Activated naive CD8-positive, alpha-beta T cell treated with anti-CD3 and anti-CD28 coated beads, Interleukin-2, amount 10 ng/mL, durations not matched to agents 7 days and 5 days (primary cell): Measurements from ENCODE around the gene FYCO1. TPM values are rescaled to one million over a fixed set of nuclear protein-coding genes. Genes with fewer than 3 reads are reported as not detected.

Experiments
- ATAC-seq: fragments of 150-1000 bp; cut with Tn5 transposase; one replicate; pipeline ENCODE4 v1.10.0; 2021; ENCODE audit warnings: low read depth, moderate library complexity
- POLR2A ChIA-PET: fragments of 350-600 bp; sonication (Branson Sonifier 250); formaldehyde crosslinking; loops from one replicate; lab custom pipeline; 2021; ENCODE audit warnings: antibody characterized with exemption; lab: Charles Lee
- DNase-seq: peaks from one replicate; pipeline ENCODE4 v3.0.0; 2021
- H3K27ac Mint-ChIP-seq: one replicate; pipeline ENCODE4 v1.8.0; 2022; ENCODE audit warnings: mild to moderate bottlenecking, mixed read lengths
- H3K27me3 Mint-ChIP-seq: one replicate; pipeline ENCODE4 v1.8.0; 2022; ENCODE audit warnings: mild to moderate bottlenecking, moderate library complexity, mixed read lengths
- H3K36me3 Mint-ChIP-seq: one replicate; pipeline ENCODE4 v1.8.0; 2021; ENCODE audit warnings: mild to moderate bottlenecking, mixed read lengths
- H3K4me1 Mint-ChIP-seq: one replicate; pipeline ENCODE4 v1.8.0; 2021; ENCODE audit warnings: mixed read lengths
- H3K4me3 Mint-ChIP-seq: one replicate; pipeline ENCODE4 v1.8.0; 2022; ENCODE audit warnings: mild to moderate bottlenecking, moderate library complexity, mixed read lengths
- H3K9me3 Mint-ChIP-seq: one replicate; pipeline ENCODE4 v1.8.0; 2021; ENCODE audit warnings: mixed read lengths
- total RNA-seq, 2 experiments: library from RNA; stranded (reverse); gene quantifications; one replicate each; pipeline ENCODE4 v1.2.3, GENCODE V29; 2021

Gene FYCO1
- total RNA-seq, 2 experiments from 2014 or later = 37.9 to 39.1 TPM

GRCh38 chr3:45975686-45976085, 19.9 kb downstream of the FYCO1 start:
- H3K4me3 Mint-ChIP-seq = peak overlapping the region; percentile 60

GRCh38 chr3:45974686-45975085, 20.9 kb downstream of the FYCO1 start:
- DNase-seq (no peak), ATAC-seq (no peak)
- no peak overlapping the region for H3K4me3 Mint-ChIP-seq
- peaks cover 83% of the 10 kb centered on the region for H3K4me1 Mint-ChIP-seq
- POLR2A ChIA-PET = interaction anchor here (1.0 to 12.9 kb wide), 2 partner anchors 9 to 19 kb away, joined by 4 to 85 read pairs; partner anchors contain the start of gene FYCO1
- H3K27ac Mint-ChIP-seq = peak overlapping the region; percentile 75
- no peaks in the 10 kb centered on the region for H3K27me3 Mint-ChIP-seq
- H3K36me3 Mint-ChIP-seq = peaks cover 69% of the 10 kb centered on the region
- H3K9me3 Mint-ChIP-seq = no peaks in the 10 kb centered on the region

More at GRCh38 chr3:45975686-45976085, 19.9 kb downstream of the FYCO1 start:
- POLR2A ChIA-PET = interaction anchor here (0.8 to 12.9 kb wide), 6 partner anchors 9 to 37 kb away, joined by 4 to 85 read pairs (median 10); partner anchors contain the start of genes CXCR6 and FYCO1
- no peaks in the 10 kb centered on the region for H3K27me3 Mint-ChIP-seq
- peaks cover 69% of the 10 kb centered on the region for H3K36me3 Mint-ChIP-seq
- H3K9me3 Mint-ChIP-seq = no peaks in the 10 kb centered on the region
- H3K27ac Mint-ChIP-seq = peak overlapping the region; percentile 88
- no peak for ATAC-seq
- DNase-seq = no peak
- peaks cover 83% of the 10 kb centered on the region for H3K4me1 Mint-ChIP-seq

GRCh38 chr3:45972534-45973402, 22.9 kb downstream of the FYCO1 start:
- H3K36me3 Mint-ChIP-seq = peaks cover 71% of the 10 kb centered on the region
- ATAC-seq (peak; percentile 41), DNase-seq (no peak)
- peak overlapping the region; percentile 83 for H3K27ac Mint-ChIP-seq
- POLR2A ChIA-PET = interaction anchor here (1.1 to 12.9 kb wide), 5 partner anchors 11 to 30 kb away, joined by 3 to 85 read pairs (median 3); partner anchors contain the start of genes CXCR6 and FYCO1
- no peaks in the 10 kb centered on the region for H3K9me3 Mint-ChIP-seq
- H3K27me3 Mint-ChIP-seq = no peaks in the 10 kb centered on the region
- peak overlapping the region; percentile 55 for H3K4me3 Mint-ChIP-seq
- peaks cover 71% of the 10 kb centered on the region for H3K4me1 Mint-ChIP-seq

- Mint-ChIP-seq H3K4me3 (no peak overlapping the region), H3K27me3 (no peaks in the 10 kb centered on the region), H3K9me3 (no peaks in the 10 kb centered on the region), H3K4me1 (peaks cover 63% of the 10 kb centered on the region), H3K36me3 (peaks cover 64% of the 10 kb centered on the region), H3K27ac (no peak overlapping the region)
- POLR2A ChIA-PET = no interaction called here
- no peak for ATAC-seq
- no peak for DNase-seq
Observed at GRCh38 chr3:45969953-45970352, 25.7 kb downstream of the FYCO1 start.

- peaks cover 66% of the 10 kb centered on the region for H3K4me1 Mint-ChIP-seq
- ATAC-seq = no peak
- DNase-seq = no peak
- H3K9me3 Mint-ChIP-seq = no peaks in the 10 kb centered on the region
- peaks cover 63% of the 10 kb centered on the region for H3K36me3 Mint-ChIP-seq
- H3K27ac Mint-ChIP-seq = no peak overlapping the region
- H3K27me3 Mint-ChIP-seq = no peaks in the 10 kb centered on the region
- POLR2A ChIA-PET = interaction anchor here (1.0 kb wide), 1 partner anchor 107 kb away, joined by 6 read pairs; no protein-coding TSS in a partner anchor
- no peak overlapping the region for H3K4me3 Mint-ChIP-seq
Observed at GRCh38 chr3:45969116-45969515, 26.5 kb downstream of the FYCO1 start.

GRCh38 chr3:45968706-45969105, 26.9 kb downstream of the FYCO1 start:
- no peak overlapping the region for H3K27ac Mint-ChIP-seq
- no peak for ATAC-seq

GRCh38 chr3:45968149-45968548, 27.5 kb downstream of the FYCO1 start:
- no peak overlapping the region for H3K27ac Mint-ChIP-seq

More at GRCh38 chr3:45968706-45969105, 26.9 kb downstream of the FYCO1 start:
- peaks cover 65% of the 10 kb centered on the region for H3K36me3 Mint-ChIP-seq
- peaks cover 70% of the 10 kb centered on the region for H3K4me1 Mint-ChIP-seq
- H3K4me3 Mint-ChIP-seq = no peak overlapping the region
- no peaks in the 10 kb centered on the region for H3K27me3 Mint-ChIP-seq
- no peaks in the 10 kb centered on the region for H3K9me3 Mint-ChIP-seq
- no peak for DNase-seq
- POLR2A ChIA-PET = interaction anchor here (1.0 to 5.1 kb wide), 3 partner anchors 17 to 108 kb away, joined by 6 to 44 read pairs (median 15); partner anchors contain the start of gene FYCO1

GRCh38 chr3:45967724-45968123, 27.9 kb downstream of the FYCO1 start:
- ATAC-seq (no peak), DNase-seq (no peak)
- Mint-ChIP-seq H3K9me3 (no peaks in the 10 kb centered on the region), H3K27ac (peak overlapping the region; percentile 70), H3K4me3 (no peak overlapping the region), H3K27me3 (no peaks in the 10 kb centered on the region), H3K4me1 (peaks cover 70% of the 10 kb centered on the region), H3K36me3 (peaks cover 70% of the 10 kb centered on the region)
- POLR2A ChIA-PET = interaction anchor here (2.9 to 5.1 kb wide), 3 partner anchors 9 to 27 kb away, joined by 15 to 44 read pairs (median 22); partner anchors contain the start of gene FYCO1

More at GRCh38 chr3:45968149-45968548, 27.5 kb downstream of the FYCO1 start:
- DNase-seq = no peak
- Mint-ChIP-seq H3K9me3 (no peaks in the 10 kb centered on the region), H3K4me1 (peaks cover 70% of the 10 kb centered on the region), H3K27me3 (no peaks in the 10 kb centered on the region), H3K36me3 (peaks cover 66% of the 10 kb centered on the region), H3K4me3 (no peak overlapping the region)
- no peak for ATAC-seq
- POLR2A ChIA-PET = interaction anchor here (2.9 to 5.1 kb wide), 2 partner anchors 17 to 27 kb away, joined by 15 to 44 read pairs; partner anchors contain the start of gene FYCO1

- Mint-ChIP-seq H3K9me3 (no peaks in the 10 kb centered on the region), H3K27ac (peak overlapping the region; percentile 70), H3K4me1 (peaks cover 71% of the 10 kb centered on the region), H3K36me3 (peaks cover 74% of the 10 kb centered on the region), H3K27me3 (no peaks in the 10 kb centered on the region), H3K4me3 (no peak overlapping the region)
- POLR2A ChIA-PET = interaction anchor here (0.7 to 5.1 kb wide), 5 partner anchors 10 to 28 kb away, joined by 3 to 44 read pairs (median 15); partner anchors contain the start of gene FYCO1
- DNase-seq (no peak), ATAC-seq (no peak)
Observed at GRCh38 chr3:45966950-45967640, 28.5 kb downstream of the FYCO1 start.

GRCh38 chr3:45966371-45966791, 29.2 kb downstream of the FYCO1 start:
- Mint-ChIP-seq H3K27ac (peak overlapping the region; percentile 71), H3K9me3 (no peaks in the 10 kb centered on the region), H3K4me1 (peaks cover 71% of the 10 kb centered on the region), H3K36me3 (peaks cover 74% of the 10 kb centered on the region), H3K4me3 (peak overlapping the region; percentile 39), H3K27me3 (no peaks in the 10 kb centered on the region)
- POLR2A ChIA-PET = interaction anchor here (0.6 to 5.1 kb wide), 8 partner anchors 8 to 37 kb away, joined by 3 to 44 read pairs (median 6); partner anchors contain the start of genes CXCR6 and FYCO1
- ATAC-seq = no peak
- no peak for DNase-seq

GRCh38 chr3:45965653-45966052, 30.0 kb downstream of the FYCO1 start:
- Mint-ChIP-seq H3K36me3 (peaks cover 77% of the 10 kb centered on the region), H3K4me1 (peaks cover 66% of the 10 kb centered on the region), H3K27ac (peak overlapping the region; percentile 71), H3K4me3 (peak overlapping the region; percentile 42), H3K27me3 (no peaks in the 10 kb centered on the region), H3K9me3 (no peaks in the 10 kb centered on the region)
- ATAC-seq (peak; percentile 45), DNase-seq (peak; percentile 41)
- POLR2A ChIA-PET = interaction anchor here (0.7 to 5.1 kb wide), 8 partner anchors 9 to 30 kb away, joined by 3 to 44 read pairs (median 6); partner anchors contain the start of genes CXCR6 and FYCO1

- no peak for ATAC-seq
- H3K9me3 Mint-ChIP-seq = no peaks in the 10 kb centered on the region
- DNase-seq = no peak
- H3K4me3 Mint-ChIP-seq = peak overlapping the region; percentile 42
- no peaks in the 10 kb centered on the region for H3K27me3 Mint-ChIP-seq
- peaks cover 76% of the 10 kb centered on the region for H3K36me3 Mint-ChIP-seq
- peaks cover 63% of the 10 kb centered on the region for H3K4me1 Mint-ChIP-seq
- POLR2A ChIA-PET = interaction anchor here (0.9 to 5.1 kb wide), 5 partner anchors 12 to 29 kb away, joined by 3 to 44 read pairs (median 9); partner anchors contain the start of gene CXCR6
- peak overlapping the region; percentile 71 for H3K27ac Mint-ChIP-seq
Observed at GRCh38 chr3:45965253-45965652, 30.4 kb downstream of the FYCO1 start.
